Fibroblast of skin of back (primary cell): ENCODE results near the gene C4orf50.

Experiments used
- DNase-seq: peaks from one replicate; pipeline ENCODE4 v3.0.0-alpha.2; 2013

Gene C4orf50

DNA sequence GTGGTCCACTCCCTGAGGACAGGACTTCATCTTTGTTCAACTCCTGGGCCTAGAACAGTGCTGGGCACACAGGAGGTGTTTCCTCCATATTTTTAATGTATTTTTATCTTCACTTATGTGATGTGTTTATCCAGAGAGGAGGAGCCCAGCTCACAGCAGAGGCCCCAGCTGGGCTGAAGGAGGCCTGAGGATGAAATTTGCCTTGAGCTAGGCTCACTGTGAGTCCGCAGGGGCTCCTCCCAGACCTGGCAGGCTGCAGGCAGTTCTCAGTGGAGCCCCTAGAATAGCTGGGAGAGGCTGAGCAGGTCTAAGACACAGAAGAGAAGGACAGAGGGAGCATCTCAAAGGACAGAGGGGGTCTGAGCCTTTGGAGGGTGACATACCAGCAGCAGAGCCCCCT is 26.8 kb downstream of the C4orf50 start:
- no peak for DNase-seq

DNA sequence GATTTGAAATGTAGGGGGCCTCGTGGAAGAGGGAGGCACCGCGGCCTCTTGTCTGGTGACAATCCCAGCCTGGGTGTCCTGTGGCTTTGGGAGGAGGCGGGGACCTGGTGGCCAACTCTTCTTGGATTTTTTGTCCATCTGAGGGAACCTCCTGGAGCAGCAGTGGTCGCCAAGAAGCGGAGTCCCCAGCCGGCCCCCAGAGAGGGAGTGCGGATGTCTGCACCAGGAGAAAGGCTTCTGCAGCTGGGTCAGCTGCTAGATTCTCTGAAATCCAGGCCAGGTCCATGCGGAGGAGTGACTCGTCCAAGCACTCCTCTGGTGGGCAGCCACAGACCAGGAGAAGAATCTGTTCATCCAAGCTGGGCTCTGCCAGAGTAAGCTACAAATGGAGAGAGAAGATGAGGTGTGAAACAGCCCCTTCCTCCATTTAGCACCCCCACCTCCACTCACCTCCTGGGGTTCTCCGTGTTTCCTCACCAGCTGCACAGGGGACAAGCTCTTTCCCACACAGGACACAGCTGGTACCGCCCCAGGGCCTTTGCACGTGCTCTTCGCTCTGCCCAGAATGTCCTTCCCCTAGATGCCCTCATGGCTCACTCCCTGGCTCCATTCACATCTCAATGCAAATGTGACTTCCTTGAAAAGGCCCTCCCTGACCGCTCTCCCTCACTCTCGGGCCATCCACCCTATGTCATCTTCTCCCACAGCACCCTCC is 27.6 kb downstream of the C4orf50 start:
- DNase-seq, result no peak

DNA sequence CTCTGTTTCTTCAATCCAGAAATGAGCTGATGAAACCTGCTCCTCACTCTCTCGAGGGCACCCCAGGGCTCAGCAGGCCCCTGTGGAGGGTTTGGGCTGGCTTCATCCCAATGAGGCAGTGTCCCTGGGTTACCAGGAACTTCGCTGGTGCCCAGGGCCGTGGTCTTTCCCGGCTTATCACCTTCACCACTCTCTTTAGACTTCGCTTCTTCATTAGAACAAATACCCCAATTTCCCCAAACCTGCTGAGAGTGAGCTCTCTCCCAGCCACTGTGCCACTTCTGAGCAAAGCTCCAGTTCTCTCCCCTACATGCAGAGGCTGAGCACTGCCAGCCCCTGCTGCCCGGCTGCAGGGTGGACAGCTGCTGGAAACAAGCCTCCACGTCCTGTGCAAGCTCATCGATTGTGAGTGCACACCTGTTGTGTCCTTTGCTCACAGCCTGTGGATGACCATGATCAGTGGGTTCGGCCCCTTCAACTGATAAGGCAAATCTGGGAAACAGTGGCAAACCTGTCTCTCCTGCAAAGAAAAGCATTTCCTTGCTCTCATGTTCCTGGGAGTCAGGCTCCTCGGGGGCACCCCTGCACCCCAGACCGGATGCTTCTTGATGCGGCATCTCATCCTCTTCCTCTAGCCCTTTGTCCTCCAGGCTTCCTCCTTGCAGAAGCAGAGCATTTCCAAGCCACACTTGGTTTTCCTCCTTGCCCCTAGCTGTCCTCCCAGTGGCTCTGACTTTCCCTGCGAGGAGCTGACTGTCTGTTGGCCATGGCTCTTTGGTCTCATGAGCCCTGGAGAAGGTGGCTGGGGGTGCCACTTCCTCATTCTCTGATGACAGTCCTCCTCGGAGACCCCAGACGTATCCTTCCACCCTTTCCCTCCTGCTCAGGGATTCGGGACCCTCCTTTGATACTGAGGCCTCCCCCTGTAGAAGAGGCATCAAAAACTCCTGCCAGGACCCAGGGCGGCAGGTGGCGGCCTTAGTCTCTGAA is 28.7 kb downstream of the C4orf50 start:
- DNase-seq, result no peak

GRCh38 chr4:5988086-5988845 is 30.0 kb downstream of the C4orf50 start:
- no peak for DNase-seq

GRCh38 chr4:5984843-5985242 is 33.4 kb downstream of the C4orf50 start:
- no peak for DNase-seq

GRCh38 chr4:5982156-5982973 is 35.9 kb downstream of the C4orf50 start:
- no peak for DNase-seq

GRCh38 chr4:5980436-5981155 is 37.6 kb downstream of the C4orf50 start:
- DNase-seq, result no peak

GRCh38 chr4:5979981-5980380 is 38.2 kb downstream of the C4orf50 start:
- no peak for DNase-seq

- DNase-seq, result no peak
Observed at GRCh38 chr4:5976921-5977320, 41.3 kb downstream of the C4orf50 start.

DNA sequence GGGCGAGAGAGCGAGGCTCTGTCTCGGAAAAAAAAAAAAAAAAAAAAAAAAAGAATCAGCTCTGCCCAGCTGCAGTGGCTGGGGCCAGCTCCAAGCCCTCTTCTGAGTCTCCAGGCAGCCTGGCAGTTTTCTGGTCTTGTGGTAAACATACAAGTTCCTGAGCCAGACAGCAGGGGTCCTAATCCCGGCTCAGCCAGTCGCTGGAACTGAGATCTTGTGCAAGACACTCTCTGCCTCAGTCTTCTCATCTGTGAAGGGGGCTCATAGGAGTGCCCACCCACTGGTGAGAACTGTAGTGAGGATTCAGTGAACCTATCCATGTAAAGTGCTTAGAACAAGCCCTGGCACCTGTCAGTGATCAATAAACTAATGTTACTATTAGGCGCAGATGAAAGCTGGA is 41.8 kb downstream of the C4orf50 start:
- no peak for DNase-seq

- DNase-seq, result no peak
Observed at GRCh38 chr4:5974321-5974720, 43.9 kb downstream of the C4orf50 start.

GRCh38 chr4:5973486-5974220 is 44.6 kb downstream of the C4orf50 start:
- DNase-seq, result no peak

DNA sequence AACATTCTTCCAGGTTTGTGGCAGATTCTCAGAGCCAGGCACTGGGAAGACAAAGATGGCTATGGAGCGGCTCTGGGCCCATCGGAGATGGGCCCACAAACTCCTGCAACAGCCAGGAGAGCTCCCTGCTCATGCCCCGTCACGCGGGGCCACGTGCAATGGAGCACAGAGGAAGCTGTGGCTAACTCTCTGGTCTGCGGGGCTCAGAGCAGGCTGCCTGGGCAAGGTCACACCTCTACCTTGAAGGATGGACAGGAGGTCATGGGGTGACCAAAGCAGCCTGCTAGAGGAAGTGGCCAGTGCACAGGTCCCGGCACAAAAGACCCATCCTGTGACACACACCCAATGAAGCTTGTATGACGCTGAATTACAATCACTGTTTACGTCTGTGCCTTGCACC is 45.2 kb downstream of the C4orf50 start:
- no peak for DNase-seq

DNA sequence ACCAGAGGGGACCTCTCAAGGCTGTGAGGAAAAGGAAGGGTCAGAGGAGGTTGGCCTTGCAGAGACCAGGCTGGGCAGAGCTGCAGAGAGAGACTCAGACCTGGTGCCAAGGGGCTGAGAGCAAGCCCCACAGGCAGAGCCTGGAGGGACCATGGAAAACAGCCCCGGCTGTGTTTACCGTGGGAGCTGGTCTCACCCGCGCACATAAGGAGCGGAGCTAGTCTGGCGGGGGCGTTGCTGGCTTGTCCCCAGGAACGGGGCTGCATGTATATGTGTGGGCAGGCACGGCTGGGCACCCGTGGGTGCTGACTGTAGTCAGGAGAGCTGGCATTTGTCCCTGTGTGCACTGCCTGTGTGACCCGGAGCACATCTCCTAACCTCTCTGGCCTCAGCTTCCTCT is 45.7 kb downstream of the C4orf50 start:
- DNase-seq, result no peak

- DNase-seq, result no peak
Observed at GRCh38 chr4:5971078-5971450, 47.2 kb downstream of the C4orf50 start.

DNA sequence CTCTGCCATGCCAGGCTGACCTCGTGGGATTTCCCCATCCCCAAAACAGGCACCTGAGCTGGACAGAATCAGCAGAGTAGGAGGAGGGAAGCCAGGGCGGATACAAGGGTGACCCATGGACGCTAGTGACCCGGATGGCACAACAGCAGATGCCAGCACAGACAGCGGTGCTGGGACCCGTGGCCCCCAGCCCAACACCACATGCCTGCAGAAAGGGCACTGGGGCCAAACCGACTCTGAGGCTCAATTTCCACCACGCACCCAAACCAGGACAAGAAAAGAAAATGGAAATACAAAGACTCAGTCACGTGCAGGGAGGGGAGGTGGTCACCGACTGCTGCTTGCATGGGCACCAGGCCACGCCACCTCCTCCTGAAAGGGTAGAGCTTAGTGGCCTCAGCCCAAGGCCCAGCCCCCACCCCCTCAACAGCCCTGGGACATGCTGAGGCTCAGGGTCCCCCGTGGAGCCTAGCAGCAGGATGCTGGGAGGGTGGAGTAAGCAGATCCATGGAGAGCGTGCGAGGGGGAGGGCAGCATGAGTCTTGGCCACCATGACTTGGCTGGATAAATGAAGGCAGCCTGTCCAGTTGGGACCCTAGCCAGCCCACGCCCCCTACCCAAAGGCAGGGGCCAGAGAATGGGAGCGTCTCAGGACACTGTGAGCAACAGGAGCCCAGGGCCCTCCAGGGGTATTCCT is 47.7 kb downstream of the C4orf50 start:
- no peak for DNase-seq

DNA sequence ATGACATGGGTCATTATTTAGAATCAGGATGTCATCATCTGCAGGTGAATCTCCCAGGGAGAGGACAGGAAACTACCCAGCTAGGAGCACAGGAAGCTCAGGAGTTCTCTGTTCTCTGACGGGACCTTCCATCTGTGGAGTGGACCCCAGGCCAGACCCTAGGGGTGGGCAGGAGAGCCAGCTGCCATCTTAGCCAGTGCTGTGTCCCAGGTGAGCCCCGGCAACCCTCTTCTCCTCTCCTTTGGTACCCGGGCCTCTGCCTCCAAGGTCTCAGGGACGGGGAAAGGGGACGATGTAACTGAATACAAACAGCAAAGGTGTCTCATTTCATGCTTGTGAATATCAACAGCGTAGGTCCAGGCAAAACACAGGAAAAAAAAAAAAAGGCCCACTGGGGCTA is 48.5 kb downstream of the C4orf50 start:
- no peak for DNase-seq

GRCh38 chr4:5969336-5969735 is 48.9 kb downstream of the C4orf50 start:
- DNase-seq, result no peak

DNA sequence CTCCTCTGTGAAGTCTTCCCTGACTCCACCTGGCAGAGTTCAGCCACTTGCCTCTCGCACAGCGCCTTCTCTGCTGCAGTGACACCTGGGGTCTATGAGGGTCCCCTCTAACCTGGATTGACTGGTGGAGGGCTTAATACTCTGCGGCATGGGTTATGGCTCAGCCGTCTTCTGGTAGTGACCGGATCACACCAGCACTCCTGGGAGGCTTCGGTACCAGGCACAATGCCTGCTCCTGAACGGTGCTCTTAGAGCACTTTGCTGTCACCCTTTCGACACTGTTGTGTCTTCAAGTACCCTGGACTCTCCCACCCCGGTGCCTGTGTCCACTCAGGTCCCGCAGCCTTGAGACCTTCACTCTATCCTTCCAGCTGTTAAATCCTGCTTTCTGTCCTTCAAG is 50.0 kb downstream of the C4orf50 start:
- DNase-seq, result no peak

DNA sequence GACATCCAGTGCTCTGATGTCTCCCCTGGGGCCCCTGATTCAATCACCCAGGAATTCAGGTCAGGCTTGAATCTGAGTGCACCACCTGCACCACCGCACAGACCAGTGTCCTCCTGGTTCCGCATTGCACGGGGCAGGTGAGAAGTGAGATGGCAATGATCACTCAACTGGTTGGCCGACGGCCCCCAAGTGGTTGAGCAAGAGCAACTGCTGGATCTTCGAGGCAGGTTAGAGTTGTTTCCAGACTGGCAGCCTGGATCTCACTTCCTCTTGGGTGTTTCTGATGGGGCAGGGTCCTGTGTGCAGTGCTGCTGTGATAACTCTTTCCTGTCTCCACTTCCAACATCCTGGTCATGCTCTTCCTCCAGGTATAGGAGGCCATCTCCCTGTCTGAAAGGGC is 50.4 kb downstream of the C4orf50 start:
- no peak for DNase-seq
